Mucosa of rectum (tissue), 2 donors: ENCODE measurements around the gene DIS3.
A peak's percentile ranks its signal among the peaks of the same experiment; 100 is the strongest.
"Not testable (repeated sequence)": the region's sequence is repeated elsewhere in the genome, so short reads cannot be mapped to it uniquely, and the experiment has no call there.

Experiments used
- H3K27ac ChIP-seq, 2 donors: one replicate each; pipeline ENCODE4 v1.7.0; 2013; ENCODE audit warnings: inconsistent platforms in 2 of 2, low read depth in 2 of 2, low read length in 2 of 2
- H3K27me3 ChIP-seq, 2 donors: one replicate each; pipeline ENCODE4 v1.7.0; 2013; ENCODE audit warnings: low read length in 2 of 2; ENCODE audit not compliant: control insufficient read depth in 2 of 2, insufficient read depth in 2 of 2
- H3K36me3 ChIP-seq, 2 donors: one replicate each; pipeline ENCODE4 v1.7.0; 2013; ENCODE audit warnings: low read length in 2 of 2; ENCODE audit not compliant: control insufficient read depth in 2 of 2, insufficient read depth in 2 of 2
- H3K4me1 ChIP-seq, 2 donors: one replicate each; pipeline ENCODE4 v1.7.0; 2013; ENCODE audit warnings: low read length in 2 of 2, mild to moderate bottlenecking in 1 of 2; ENCODE audit not compliant: control insufficient read depth in 2 of 2, insufficient read depth in 2 of 2
- H3K4me3 ChIP-seq, 2 donors: one replicate each; pipeline ENCODE4 v1.7.0; 2013; ENCODE audit warnings: low read length in 2 of 2
- H3K9ac ChIP-seq, 2 donors: one replicate each; pipeline ENCODE4 v1.7.0; 2013; ENCODE audit warnings: low read length in 2 of 2, low read depth in 1 of 2, mild to moderate bottlenecking in 1 of 2
- H3K9me3 ChIP-seq, 2 donors: one replicate each; pipeline ENCODE4 v1.7.0; 2013; ENCODE audit warnings: low read length in 2 of 2; ENCODE audit not compliant: control insufficient read depth in 2 of 2
- donor health status: healthy.
- donor health status: Normal muscosa, but diverticular disease.

Gene DIS3

DNA sequence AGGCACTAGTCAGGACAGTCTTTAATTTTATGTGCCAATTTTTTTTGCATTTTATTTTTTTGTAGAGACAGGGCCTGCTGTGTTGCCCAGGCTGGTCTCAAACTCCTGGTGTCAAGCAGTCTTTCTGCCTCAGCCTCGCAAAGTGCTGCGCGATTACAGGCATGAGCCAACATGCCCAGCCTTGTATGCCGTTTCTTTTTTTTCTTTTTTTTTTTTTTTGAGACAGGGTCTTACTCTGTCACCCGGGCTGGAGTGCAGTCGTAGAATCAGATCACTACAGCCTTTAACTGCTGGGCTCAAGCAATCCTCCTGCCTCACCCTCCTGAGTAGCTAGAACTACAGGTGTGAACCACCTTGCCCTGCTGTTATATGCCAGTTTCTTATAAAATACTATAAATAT, 27.6 kb downstream of the DIS3 start:
- Histone ChIP-seq H3K4me3 (no peak overlapping the region), H3K4me1 (no peaks in the 10 kb centered on the region), H3K9me3 (no peaks in the 10 kb centered on the region), H3K36me3 (peaks cover 54 to 58% of the 10 kb centered on the region in 2 donors), H3K27me3 (no peaks in the 10 kb centered on the region), H3K9ac (no peak overlapping the region), H3K27ac (no peak overlapping the region)

DNA sequence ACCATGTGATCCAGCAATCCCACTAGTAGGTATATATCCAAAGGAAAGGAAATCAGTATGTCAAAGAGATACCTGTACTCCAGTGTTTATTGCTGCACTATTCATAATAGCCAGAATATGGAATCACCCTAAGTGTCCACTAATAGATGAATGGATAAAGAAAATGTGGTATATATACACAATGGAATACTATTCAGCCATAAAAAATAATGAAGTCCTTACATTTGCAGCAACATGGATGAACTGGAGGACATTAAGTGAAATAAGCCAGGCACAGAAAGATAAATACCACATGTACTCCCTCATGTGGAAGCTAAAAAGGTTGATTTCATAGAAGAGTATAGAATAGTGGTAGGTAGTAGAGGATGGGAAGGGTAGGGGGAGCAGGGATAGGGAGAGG, 30.5 kb downstream of the DIS3 start:
- no peaks in the 10 kb centered on the region for H3K27me3 ChIP-seq
- H3K4me3 ChIP-seq = no peak overlapping the region
- H3K9me3 ChIP-seq = no peaks in the 10 kb centered on the region
- H3K4me1 ChIP-seq = no peaks in the 10 kb centered on the region
- H3K27ac ChIP-seq = no peak overlapping the region
- H3K9ac ChIP-seq = no peak overlapping the region
- H3K36me3 ChIP-seq = peaks cover 44 to 47% of the 10 kb centered on the region in 2 donors

DNA sequence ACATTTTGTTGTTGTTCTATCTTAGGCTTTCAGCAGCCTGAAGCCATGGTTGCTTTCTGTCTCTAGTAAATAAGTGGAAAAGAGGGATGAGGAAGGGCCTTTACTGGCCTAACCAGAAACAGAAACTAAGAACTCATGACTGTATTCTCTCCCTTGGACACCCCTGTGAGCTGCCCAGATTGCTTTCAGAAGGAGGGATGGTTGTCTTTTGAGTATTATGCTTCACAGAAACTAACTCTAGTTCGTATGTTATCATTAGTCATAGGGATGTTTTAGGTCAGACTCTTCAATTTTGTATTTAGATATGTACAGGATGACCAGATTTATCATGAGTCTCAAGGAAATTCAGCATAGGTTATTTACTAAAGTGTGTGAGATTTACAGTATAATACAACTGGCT, 36.4 kb downstream of the DIS3 start:
- H3K27me3 ChIP-seq = no peaks in the 10 kb centered on the region
- H3K9ac ChIP-seq = no peak overlapping the region
- H3K4me3 ChIP-seq = no peak overlapping the region
- H3K36me3 ChIP-seq = peaks cover 30 to 31% of the 10 kb centered on the region in 2 donors
- H3K4me1 ChIP-seq = no peaks in the 10 kb centered on the region
- no peak overlapping the region for H3K27ac ChIP-seq
- H3K9me3 ChIP-seq = no peaks in the 10 kb centered on the region

DNA sequence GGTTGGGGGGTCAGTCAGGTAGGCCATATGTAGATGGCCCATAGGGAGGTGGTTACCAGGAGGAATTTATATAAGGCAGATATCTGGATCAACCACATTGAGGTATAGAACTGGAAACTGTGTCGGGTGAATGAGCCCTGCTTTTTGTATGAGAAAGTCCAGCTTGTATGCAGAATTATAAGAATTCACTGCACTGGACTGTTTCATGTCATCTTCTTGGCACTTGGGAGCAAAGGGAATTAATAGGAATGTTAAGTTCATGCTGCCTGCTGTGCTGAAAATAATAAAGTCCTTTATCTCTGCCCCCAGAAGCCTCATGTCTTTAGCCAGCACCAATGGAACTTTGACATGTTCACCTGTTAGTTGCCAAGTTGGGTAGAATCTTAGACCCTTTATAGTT, 41.7 kb downstream of the DIS3 start:
- H3K27ac ChIP-seq = no peak overlapping the region
- H3K27me3 ChIP-seq = no peaks in the 10 kb centered on the region
- no peak overlapping the region for H3K4me3 ChIP-seq
- peaks cover 0 to 3% of the 10 kb centered on the region in 2 donors for H3K4me1 ChIP-seq
- H3K9ac ChIP-seq = no peak overlapping the region
- peaks cover 7 to 19% of the 10 kb centered on the region in 2 donors for H3K36me3 ChIP-seq
- no peaks in the 10 kb centered on the region for H3K9me3 ChIP-seq

DNA sequence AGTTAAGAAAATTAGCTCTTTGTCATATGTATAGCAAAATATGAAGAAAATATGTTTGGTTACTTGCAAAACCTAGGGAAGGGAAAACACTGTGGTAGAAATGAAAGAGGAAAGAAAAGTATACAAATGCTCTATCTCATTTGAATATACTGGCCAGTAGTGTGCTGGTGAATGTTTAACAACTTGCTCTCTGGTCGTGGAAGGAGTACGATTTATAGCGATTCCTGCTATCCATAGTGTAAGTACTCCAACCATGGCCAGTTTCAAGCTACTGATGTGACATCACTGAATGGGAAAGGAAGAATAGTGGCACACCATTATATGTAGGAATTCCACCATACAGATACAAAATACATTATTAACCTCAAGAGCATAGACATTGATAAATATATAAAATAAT, 44.7 kb downstream of the DIS3 start:
- no peaks in the 10 kb centered on the region for H3K27me3 ChIP-seq
- no peaks in the 10 kb centered on the region for H3K9me3 ChIP-seq
- peaks cover 0 to 3% of the 10 kb centered on the region in 2 donors for H3K4me1 ChIP-seq
- H3K9ac ChIP-seq = no peak overlapping the region
- H3K4me3 ChIP-seq = no peak overlapping the region
- H3K36me3 ChIP-seq = peaks cover 11 to 15% of the 10 kb centered on the region in 2 donors
- no peak overlapping the region for H3K27ac ChIP-seq

DNA sequence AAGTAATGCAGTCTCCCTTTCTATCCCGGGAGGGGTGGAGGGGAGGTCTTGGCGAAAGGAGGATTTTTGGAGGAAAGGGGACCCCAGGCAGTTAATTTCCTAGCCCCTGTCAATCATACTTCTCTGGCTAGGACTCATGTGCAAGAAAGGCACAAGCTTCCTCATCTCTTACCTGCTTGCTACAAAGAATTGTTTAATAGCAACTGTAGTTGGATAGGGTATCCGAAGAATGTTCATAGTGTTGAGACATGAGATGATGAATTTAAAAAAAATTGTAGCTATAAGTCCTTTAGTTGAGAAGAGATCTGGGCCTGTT, 53.5 kb downstream of the DIS3 start:
- no peaks in the 10 kb centered on the region for H3K27me3 ChIP-seq
- H3K9me3 ChIP-seq = no peaks in the 10 kb centered on the region
- H3K27ac ChIP-seq = no peak overlapping the region
- H3K36me3 ChIP-seq = peaks cover 2 to 11% of the 10 kb centered on the region in 2 donors
- H3K4me3 ChIP-seq = peak overlapping the region; percentile 93 to 97
- H3K4me1 ChIP-seq = peaks cover 14 to 17% of the 10 kb centered on the region in 2 donors
- H3K9ac ChIP-seq = peak overlapping the region; percentile 85 to 86

DNA sequence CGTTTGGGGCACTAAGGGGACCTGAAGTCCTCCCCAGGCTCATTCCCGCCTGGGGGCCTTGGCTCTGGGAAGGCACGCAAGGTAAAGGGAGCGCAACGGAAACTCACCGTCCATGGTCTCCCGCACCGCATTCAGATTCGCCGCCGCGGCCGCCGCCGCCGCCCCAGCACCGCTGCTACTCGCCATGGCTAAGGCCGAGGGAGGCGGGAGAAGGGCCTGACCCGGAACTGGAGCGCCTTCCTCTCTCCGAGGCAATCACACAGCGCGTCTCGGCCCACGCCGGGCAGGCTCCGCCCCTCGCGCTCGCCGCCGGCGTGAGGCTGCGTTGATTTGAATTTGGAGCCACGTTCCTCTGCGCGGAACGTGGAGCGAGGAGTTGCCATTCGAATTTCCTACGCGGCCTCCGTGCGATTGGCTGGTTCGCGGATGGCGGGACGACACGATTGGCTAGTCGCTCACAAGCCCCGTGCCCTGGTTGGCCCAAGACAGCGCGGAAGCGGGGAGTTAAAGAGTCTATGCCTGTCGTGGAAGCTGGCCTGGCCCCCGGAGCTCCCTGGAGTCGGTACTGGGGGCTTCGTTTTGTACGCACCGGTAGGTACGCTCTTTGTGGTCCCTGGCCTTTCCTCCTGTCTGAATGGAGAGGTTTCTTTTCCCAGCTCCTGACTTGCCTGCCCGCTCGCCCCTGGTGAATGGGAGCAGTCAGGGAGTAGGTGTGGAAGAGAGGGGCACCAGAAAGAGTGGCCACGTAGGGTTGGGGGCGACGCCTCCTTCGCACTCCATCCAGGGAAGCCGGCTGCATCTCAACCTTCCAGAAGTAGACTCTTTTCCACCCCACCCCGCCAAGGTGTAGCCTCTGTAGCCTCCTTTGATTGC, 54.0 kb downstream of the DIS3 start, which contains the start of the genes BORA and MZT1:
TSS of gene BORA (plus strand) at position 507 of the 873 bp plus-strand sequence. CDS start 1,018 bp downstream, outside the sequence.
TSS of gene MZT1 (minus strand) at position 213 of the 873 bp plus-strand sequence. CDS start at position 186, 27 bp downstream.
- Histone ChIP-seq H3K9me3 (no peaks in the 10 kb centered on the region), H3K9ac (peak within 1 kb of the TSS; percentile 86 to 89), H3K4me1 (peaks cover 14 to 17% of the 10 kb centered on the region in 2 donors), H3K27me3 (no peaks in the 10 kb centered on the region), H3K4me3 (peak within 1 kb of the TSS; percentile 93 to 97), H3K27ac (peak within 1 kb of the TSS; percentile 62 to 72), H3K36me3 (peaks cover 0 to 10% of the 10 kb centered on the region in 2 donors)

DNA sequence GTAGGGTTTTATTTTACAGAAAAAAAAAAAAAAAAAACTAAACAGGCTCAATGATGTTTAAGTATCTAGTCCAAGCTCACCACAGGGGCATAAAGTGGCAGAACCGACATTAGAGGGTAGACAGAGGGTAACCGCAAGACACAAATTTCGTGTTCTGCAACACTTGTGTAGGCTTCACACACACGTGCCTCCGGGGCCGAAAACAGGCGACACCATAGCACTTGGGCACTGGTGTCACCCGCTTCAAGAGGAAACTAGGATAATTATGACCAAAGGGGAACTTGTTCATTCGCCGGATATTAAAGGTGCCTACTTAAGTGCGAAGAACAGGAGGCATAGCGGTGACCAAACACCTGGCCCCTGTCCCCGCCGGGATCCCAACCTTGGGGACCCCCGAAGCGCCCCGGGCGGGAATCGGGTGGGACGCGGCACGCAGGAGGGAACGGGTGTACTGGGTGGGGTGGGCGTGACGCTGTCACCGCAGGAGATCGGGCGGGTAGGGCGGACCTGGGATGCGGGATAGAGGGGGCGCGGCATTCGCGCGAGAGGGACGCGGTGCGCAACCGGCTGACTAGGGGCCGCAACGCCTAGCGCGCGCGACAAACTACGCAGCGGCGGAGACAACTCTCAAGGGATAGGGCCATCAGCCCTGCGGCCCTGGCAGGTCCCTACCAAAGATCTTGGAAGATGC, 54.8 kb downstream of the DIS3 start:
- H3K9ac ChIP-seq = peak overlapping the region; percentile 86 to 89
- H3K27ac ChIP-seq = peak overlapping the region; percentile 61 to 62
- peaks cover 14 to 17% of the 10 kb centered on the region in 2 donors for H3K4me1 ChIP-seq
- H3K4me3 ChIP-seq = peak overlapping the region; percentile 93
- H3K27me3 ChIP-seq = no peaks in the 10 kb centered on the region
- peaks cover 0 to 12% of the 10 kb centered on the region in 2 donors for H3K36me3 ChIP-seq
- H3K9me3 ChIP-seq = no peaks in the 10 kb centered on the region

DNA sequence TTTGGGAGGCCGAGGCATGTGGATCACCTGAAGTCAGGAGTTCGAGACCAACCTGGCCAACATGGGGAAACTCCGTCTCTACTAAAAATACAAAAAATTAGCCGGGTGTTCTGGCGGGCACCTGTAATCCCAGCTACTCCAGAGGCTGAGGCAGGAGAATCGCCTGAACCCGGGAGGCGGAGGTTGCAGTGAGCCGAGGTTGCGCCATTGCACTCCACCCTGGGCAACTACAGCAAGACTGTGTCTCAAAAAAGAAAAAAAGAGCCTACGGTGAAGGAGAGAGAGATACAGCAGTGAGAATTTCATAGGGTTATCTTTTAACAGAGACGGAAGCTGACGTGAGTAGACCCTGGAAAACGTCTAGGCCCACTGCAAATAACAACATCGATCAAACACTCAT, 55.5 kb downstream of the DIS3 start:
- Histone ChIP-seq H3K4me3 (peak overlapping the region; percentile 93), H3K4me1 (peaks cover 14 to 17% of the 10 kb centered on the region in 2 donors), H3K36me3 (peaks cover 0 to 12% of the 10 kb centered on the region in 2 donors)
- not testable (repeated sequence) for H3K9me3 ChIP-seq, H3K27me3 ChIP-seq, H3K27ac ChIP-seq, H3K9ac ChIP-seq

DNA sequence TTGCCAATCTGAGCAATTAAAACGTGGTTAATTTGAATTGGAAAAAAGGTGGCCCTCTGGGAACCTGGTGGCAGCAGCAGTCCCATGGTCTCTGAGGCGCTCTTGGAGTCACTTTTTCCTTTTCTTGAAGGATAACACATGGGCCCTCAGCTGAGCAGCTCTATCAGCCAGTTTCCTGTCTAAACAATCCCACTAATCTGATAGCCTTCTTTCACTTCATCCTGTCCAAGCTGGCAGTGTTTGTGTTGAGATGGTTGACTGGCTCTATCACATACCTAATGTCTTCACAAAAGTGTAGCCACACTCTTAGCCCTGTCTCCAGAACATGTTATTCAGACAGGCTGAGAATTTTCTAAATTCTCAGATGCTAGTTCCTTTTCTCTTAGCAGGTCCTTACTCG, 64.9 kb downstream of the DIS3 start:
- Histone ChIP-seq H3K4me3 (no peak overlapping the region), H3K27me3 (no peaks in the 10 kb centered on the region), H3K36me3 (peaks cover 21 to 32% of the 10 kb centered on the region in 2 donors), H3K27ac (no peak overlapping the region), H3K9me3 (peaks cover 0 to 3% of the 10 kb centered on the region in 2 donors), H3K9ac (no peak overlapping the region), H3K4me1 (no peaks in the 10 kb centered on the region)
